K562 (cell line): ENCODE results near the gene SLC3A2. TPM values are rescaled to one million over a fixed set of nuclear protein-coding genes. Genes with fewer than 3 reads are reported as not detected.
A peak's percentile ranks its signal among the peaks of the same experiment; 100 is the strongest.

Experiments
- HMG20A ChIP-seq: fragments of 450-650 bp; formaldehyde crosslinking; conservative IDR thresholded peaks from 2 replicates; pipeline ENCODE4 v1.4.0; 2020; ENCODE audit warnings: mild to moderate bottlenecking, mixed read lengths
- KDM5B ChIP-seq: fragments of 200-600 bp; sonication (generic); IDR thresholded peaks from 2 replicates; pipeline ENCODE4 v1.6.1; 2012; ENCODE audit warnings: low read depth, mild to moderate bottlenecking, moderate library complexity, low read length, control low read depth, inconsistent platforms; ENCODE audit not compliant: insufficient replicate concordance
- MYC ChIP-seq, 2 experiments: fragments of 250-450 bp in 1 of 2; sonication (Bioruptor Pico) in 1 of 2; IDR thresholded peaks; 2 replicates each; pipeline versions ENCODE4 v1.5.1 to v1.6.1; 2012 to 2021; ENCODE audit warnings: low read depth in 2 of 2, borderline replicate concordance in 1 of 2, improper control_type of control experiment in 1 of 2, low read length in 1 of 2, mild to moderate bottlenecking in 1 of 2, moderate library complexity in 1 of 2
- PHB ChIP-seq: fragments of 250-450 bp; sonication (Bioruptor Pico); IDR thresholded peaks from 2 replicates; pipeline ENCODE4 v1.5.0; 2021
- POLR2AphosphoS2 ChIP-seq: IDR thresholded peaks from 2 replicates; pipeline ENCODE4 v1.6.1; 2012; ENCODE audit warnings: low read length, improper control_type of control experiment
- SAFB ChIP-seq: fragments of 200-400 bp; formaldehyde crosslinking; IDR thresholded peaks from 2 replicates; pipeline ENCODE4 v1.6.1; 2017; ENCODE audit warnings: low read depth, low read length, borderline replicate concordance
- TEAD2 ChIP-seq: fragments of 450-650 bp; IDR thresholded peaks from 2 replicates; pipeline ENCODE4 v1.6.1; 2016; ENCODE audit warnings: missing genetic modification characterization, control low read depth, missing compliant biosample characterization
- ZFPM2 ChIP-seq: fragments of 250-450 bp; sonication (Bioruptor Pico); IDR thresholded peaks from 2 replicates; pipeline ENCODE4 v1.5.1; 2022; ENCODE audit warnings: mild to moderate bottlenecking
- ZNF197 ChIP-seq: fragments of 200-800 bp; sonication (Bioruptor generic); IDR thresholded peaks from 2 replicates; pipeline ENCODE4 v1.6.1; 2016; ENCODE audit warnings: low read depth, missing genetic modification characterization, missing compliant biosample characterization
- ZNF445 ChIP-seq: fragments of 250-450 bp; sonication (Bioruptor Pico); IDR thresholded peaks from 2 replicates; pipeline ENCODE4 v1.4.0; 2020; ENCODE audit warnings: low read depth, mild to moderate bottlenecking, moderate library complexity
- polyA plus RNA-seq, 8 experiments: library from polyadenylated mRNA; depleted of rRNA in 4 of 8; stranded (reverse) in 5 of 8; unstranded in 3 of 8; fragments of >200 nt; fragmentation: Nextera tagmentation in 2 of 8; fragmentation: Illumina TruSeq in 1 of 8; extraction: Ambion mirVana in 2 of 8; extraction: Trizol in 1 of 8; gene quantifications; 2 replicates each; pipeline versions ENCODE4 v1.2.1 to v1.2.3, GENCODE V29; 2011 to 2014; ENCODE audit warnings: inconsistent platforms in 1 of 8, missing spikeins in 1 of 8
- total RNA-seq, 7 experiments: library from RNA; depleted of rRNA in 6 of 7; stranded (reverse); fragments of >200 nt in 6 of 7; fragmentation: Illumina TruSeq in 2 of 7; extraction: Trizol in 2 of 7; gene quantifications; 2 replicates each; pipeline versions ENCODE4 v1.2.1 to v1.2.3, GENCODE V29; 2011 to 2021; ENCODE audit warnings: low replicate concordance in 1 of 7
- TF ChIP-seq, protein P1 (sequence below): fragments of 250-450 bp; sonication (Bioruptor Pico); IDR thresholded peaks from 2 replicates; pipeline ENCODE4 v1.5.0; 2021
- TF ChIP-seq, protein P2 (sequence below): sonication (generic); formaldehyde crosslinking; IDR thresholded peaks from 2 replicates; pipeline ENCODE4 v1.8.0; 2022; ENCODE audit warnings: mild to moderate bottlenecking, missing genetic modification reagents, borderline replicate concordance
- TF ChIP-seq, protein P3 (sequence below): fragments of 250-450 bp; sonication (Bioruptor Pico); IDR thresholded peaks from 2 replicates; pipeline ENCODE4 v1.8.0; 2022; ENCODE audit warnings: inconsistent platforms, mild to moderate bottlenecking, moderate library complexity, borderline replicate concordance
- TF ChIP-seq, protein P4 (sequence below): sonication (generic); formaldehyde crosslinking; IDR thresholded peaks from 2 replicates; pipeline ENCODE4 v1.8.0; 2023; ENCODE audit warnings: mild to moderate bottlenecking, missing genetic modification reagents
- TF ChIP-seq, protein P5 (sequence below): fragments of 450-650 bp; IDR thresholded peaks from 2 replicates; pipeline ENCODE4 v1.6.1; 2017; ENCODE audit warnings: antibody characterized with exemption

SLC3A2 gene
- total and polyA plus RNA-seq, 9 of the 15 experiments (the other 6 are each of a cell fraction or from before 2014, with no cell fraction given): 20.0 to 296 (median 214) TPM

DNA sequence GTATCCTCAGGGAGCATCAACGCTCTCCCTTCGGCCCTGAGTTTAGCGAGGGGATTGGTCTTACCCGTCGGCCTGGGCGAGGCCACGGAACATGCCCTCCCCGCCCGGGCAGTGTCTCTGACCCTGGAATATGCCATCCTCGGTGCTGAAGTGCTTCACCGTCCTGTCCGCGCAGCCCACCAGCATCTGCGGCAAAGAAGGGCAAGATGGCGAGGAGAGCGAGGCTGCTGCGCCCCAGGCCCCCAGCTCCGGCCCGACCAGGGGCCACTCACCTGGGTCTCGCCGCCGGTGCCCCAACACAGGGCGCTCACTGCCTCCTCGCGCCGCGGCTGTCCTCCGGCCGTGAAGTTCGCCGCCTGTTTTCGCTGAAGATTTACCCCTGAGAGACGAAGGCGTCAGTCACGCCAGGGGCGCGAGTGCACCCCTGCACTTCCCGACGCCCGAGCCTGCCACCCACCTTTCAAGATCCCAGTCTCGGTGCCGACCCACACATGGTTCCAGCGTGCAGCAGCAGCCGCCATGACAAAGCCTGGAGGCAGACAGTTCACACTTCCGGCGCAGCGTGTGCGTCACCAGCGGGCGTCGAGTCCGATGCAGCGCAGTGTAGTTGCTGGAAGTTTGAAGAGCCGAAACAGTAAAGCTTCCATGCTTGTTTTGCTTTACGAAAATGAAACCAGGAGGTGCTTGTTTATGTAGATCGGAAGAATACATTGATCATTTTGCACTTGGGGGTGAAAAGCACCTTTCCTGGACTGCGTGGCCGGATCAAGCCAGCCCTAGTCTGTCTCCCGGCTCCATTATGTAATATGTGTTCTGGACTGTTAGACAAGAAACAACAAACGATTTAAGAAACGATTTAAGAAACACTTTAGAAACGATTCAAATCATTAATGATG lies 41.4 kb upstream of the SLC3A2 start, which contains the start of gene WDR74 (continued):
- TF ChIP-seq TEAD2 (tag): no peak
- TF ChIP-seq, protein P1, sequence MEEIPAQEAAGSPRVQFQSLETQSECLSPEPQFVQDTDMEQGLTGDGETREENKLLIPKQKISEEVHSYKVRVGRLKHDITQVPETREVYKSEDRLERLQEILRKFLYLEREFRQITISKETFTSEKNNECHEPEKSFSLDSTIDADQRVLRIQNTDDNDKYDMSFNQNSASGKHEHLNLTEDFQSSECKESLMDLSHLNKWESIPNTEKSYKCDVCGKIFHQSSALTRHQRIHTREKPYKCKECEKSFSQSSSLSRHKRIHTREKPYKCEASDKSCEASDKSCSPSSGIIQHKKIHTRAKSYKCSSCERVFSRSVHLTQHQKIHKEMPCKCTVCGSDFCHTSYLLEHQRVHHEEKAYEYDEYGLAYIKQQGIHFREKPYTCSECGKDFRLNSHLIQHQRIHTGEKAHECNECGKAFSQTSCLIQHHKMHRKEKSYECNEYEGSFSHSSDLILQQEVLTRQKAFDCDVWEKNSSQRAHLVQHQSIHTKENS (CRISPR knock-in tag): no peak
- peak; percentile 99 for TF ChIP-seq MYC (IDR thresholded peaks at IDR 0.05; ENCODE audit: low read depth, low read length)
- peak; percentile 94 for TF ChIP-seq MYC (CRISPR knock-in tag; IDR thresholded peaks at IDR 0.05; ENCODE audit: borderline replicate concordance, low read depth)
- no peak for TF ChIP-seq ZFPM2 (CRISPR knock-in tag)
- TF ChIP-seq SAFB: peak; percentile 53; the same call in 1 of the 2 replicates
- TF ChIP-seq HMG20A (CRISPR knock-in tag): no peak
- no peak for TF ChIP-seq ZNF197 (CRISPR knock-in tag)
- TF ChIP-seq, protein P2, sequence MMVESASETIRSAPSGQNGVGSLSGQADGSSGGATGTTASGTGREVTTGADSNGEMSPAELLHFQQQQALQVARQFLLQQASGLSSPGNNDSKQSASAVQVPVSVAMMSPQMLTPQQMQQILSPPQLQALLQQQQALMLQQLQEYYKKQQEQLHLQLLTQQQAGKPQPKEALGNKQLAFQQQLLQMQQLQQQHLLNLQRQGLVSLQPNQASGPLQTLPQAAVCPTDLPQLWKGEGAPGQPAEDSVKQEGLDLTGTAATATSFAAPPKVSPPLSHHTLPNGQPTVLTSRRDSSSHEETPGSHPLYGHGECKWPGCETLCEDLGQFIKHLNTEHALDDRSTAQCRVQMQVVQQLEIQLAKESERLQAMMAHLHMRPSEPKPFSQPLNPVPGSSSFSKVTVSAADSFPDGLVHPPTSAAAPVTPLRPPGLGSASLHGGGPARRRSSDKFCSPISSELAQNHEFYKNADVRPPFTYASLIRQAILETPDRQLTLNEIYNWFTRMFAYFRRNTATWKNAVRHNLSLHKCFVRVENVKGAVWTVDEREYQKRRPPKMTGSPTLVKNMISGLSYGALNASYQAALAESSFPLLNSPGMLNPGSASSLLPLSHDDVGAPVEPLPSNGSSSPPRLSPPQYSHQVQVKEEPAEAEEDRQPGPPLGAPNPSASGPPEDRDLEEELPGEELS (CRISPR knock-in tag): no peak; the same call in 1 of the 2 replicates
- TF ChIP-seq POLR2AphosphoS2: peak; percentile 84; the same call in 1 of the 2 replicates
- TF ChIP-seq, protein P3, sequence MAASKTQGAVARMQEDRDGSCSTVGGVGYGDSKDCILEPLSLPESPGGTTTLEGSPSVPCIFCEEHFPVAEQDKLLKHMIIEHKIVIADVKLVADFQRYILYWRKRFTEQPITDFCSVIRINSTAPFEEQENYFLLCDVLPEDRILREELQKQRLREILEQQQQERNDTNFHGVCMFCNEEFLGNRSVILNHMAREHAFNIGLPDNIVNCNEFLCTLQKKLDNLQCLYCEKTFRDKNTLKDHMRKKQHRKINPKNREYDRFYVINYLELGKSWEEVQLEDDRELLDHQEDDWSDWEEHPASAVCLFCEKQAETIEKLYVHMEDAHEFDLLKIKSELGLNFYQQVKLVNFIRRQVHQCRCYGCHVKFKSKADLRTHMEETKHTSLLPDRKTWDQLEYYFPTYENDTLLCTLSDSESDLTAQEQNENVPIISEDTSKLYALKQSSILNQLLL (CRISPR knock-in tag): no peak
- no peak for TF ChIP-seq PHB
- no peak for TF ChIP-seq ZNF445 (CRISPR knock-in tag)
- TF ChIP-seq, protein P4, sequence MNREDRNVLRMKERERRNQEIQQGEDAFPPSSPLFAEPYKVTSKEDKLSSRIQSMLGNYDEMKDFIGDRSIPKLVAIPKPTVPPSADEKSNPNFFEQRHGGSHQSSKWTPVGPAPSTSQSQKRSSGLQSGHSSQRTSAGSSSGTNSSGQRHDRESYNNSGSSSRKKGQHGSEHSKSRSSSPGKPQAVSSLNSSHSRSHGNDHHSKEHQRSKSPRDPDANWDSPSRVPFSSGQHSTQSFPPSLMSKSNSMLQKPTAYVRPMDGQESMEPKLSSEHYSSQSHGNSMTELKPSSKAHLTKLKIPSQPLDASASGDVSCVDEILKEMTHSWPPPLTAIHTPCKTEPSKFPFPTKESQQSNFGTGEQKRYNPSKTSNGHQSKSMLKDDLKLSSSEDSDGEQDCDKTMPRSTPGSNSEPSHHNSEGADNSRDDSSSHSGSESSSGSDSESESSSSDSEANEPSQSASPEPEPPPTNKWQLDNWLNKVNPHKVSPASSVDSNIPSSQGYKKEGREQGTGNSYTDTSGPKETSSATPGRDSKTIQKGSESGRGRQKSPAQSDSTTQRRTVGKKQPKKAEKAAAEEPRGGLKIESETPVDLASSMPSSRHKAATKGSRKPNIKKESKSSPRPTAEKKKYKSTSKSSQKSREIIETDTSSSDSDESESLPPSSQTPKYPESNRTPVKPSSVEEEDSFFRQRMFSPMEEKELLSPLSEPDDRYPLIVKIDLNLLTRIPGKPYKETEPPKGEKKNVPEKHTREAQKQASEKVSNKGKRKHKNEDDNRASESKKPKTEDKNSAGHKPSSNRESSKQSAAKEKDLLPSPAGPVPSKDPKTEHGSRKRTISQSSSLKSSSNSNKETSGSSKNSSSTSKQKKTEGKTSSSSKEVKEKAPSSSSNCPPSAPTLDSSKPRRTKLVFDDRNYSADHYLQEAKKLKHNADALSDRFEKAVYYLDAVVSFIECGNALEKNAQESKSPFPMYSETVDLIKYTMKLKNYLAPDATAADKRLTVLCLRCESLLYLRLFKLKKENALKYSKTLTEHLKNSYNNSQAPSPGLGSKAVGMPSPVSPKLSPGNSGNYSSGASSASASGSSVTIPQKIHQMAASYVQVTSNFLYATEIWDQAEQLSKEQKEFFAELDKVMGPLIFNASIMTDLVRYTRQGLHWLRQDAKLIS: no peak; the same call in none of the 2 replicates
- TF ChIP-seq, protein P5, sequence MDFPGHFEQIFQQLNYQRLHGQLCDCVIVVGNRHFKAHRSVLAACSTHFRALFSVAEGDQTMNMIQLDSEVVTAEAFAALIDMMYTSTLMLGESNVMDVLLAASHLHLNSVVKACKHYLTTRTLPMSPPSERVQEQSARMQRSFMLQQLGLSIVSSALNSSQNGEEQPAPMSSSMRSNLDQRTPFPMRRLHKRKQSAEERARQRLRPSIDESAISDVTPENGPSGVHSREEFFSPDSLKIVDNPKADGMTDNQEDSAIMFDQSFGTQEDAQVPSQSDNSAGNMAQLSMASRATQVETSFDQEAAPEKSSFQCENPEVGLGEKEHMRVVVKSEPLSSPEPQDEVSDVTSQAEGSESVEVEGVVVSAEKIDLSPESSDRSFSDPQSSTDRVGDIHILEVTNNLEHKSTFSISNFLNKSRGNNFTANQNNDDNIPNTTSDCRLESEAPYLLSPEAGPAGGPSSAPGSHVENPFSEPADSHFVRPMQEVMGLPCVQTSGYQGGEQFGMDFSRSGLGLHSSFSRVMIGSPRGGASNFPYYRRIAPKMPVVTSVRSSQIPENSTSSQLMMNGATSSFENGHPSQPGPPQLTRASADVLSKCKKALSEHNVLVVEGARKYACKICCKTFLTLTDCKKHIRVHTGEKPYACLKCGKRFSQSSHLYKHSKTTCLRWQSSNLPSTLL: no peak
- peak; percentile 88 for TF ChIP-seq KDM5B
